DOHH2 (cell line): ENCODE data around the gene CFAP100.

ENCODE experiments used
- H3F3A ChIP-seq: fragments of 200-600 bp; sonication (generic), shearing (Covaris generic); 2 replicates; pipeline ENCODE4 v1.6.0; 2016; ENCODE audit warnings: antibody characterized with exemption, mild to moderate bottlenecking; ENCODE audit not compliant: control insufficient read depth, insufficient read depth
- H3K27ac ChIP-seq: fragments of 200-600 bp; sonication (generic); 2 replicates; pipeline ENCODE4 v1.5.1; 2014; ENCODE audit warnings: low read depth, mild to moderate bottlenecking, low read length, moderate library complexity
- H3K27me3 ChIP-seq: fragments of 200-600 bp; sonication (generic); 2 replicates; pipeline ENCODE4 v1.6.1; 2014; ENCODE audit warnings: mild to moderate bottlenecking, low read length, mixed read lengths; ENCODE audit not compliant: control insufficient read depth
- H3K36me3 ChIP-seq: fragments of 200-600 bp; sonication (generic); 2 replicates; pipeline ENCODE4 v1.6.1; 2014; ENCODE audit warnings: mild to moderate bottlenecking, low read length, moderate library complexity, mixed read lengths; ENCODE audit not compliant: control insufficient read depth
- H3K4me1 ChIP-seq: fragments of 200-600 bp; sonication (generic); 2 replicates; pipeline ENCODE4 v1.6.1; 2014; ENCODE audit warnings: mild to moderate bottlenecking, low read length, mixed read lengths; ENCODE audit not compliant: control insufficient read depth
- H3K4me2 ChIP-seq: fragments of 200-600 bp; sonication (generic); 2 replicates; pipeline ENCODE4 v1.6.0; 2014; ENCODE audit warnings: mild to moderate bottlenecking, low read length, moderate library complexity
- H3K4me3 ChIP-seq: fragments of 200-600 bp; sonication (generic); 2 replicates; pipeline ENCODE4 v1.5.1; 2014; ENCODE audit warnings: mild to moderate bottlenecking, low read length, mixed read lengths
- H3K79me2 ChIP-seq: fragments of 200-600 bp; sonication (generic); 2 replicates; pipeline ENCODE4 v1.6.1; 2014; ENCODE audit warnings: mild to moderate bottlenecking, low read length, mixed read lengths; ENCODE audit not compliant: control insufficient read depth
- H3K9me2 ChIP-seq: fragments of 200-600 bp; sonication (generic); replicated peaks from 2 replicates; pipeline ENCODE4 v1.6.1; 2014; ENCODE audit warnings: mild to moderate bottlenecking, low read length, mixed read lengths; ENCODE audit not compliant: control insufficient read depth
- H3K9me3 ChIP-seq: fragments of 200-600 bp; sonication (generic); 2 replicates; pipeline ENCODE4 v1.6.1; 2014; ENCODE audit warnings: antibody characterized with exemption, low read length, mixed read lengths; ENCODE audit not compliant: control insufficient read depth, insufficient read depth
- H4K20me1 ChIP-seq: fragments of 200-600 bp; sonication (generic); 2 replicates; pipeline ENCODE4 v1.6.0; 2014; ENCODE audit warnings: low read depth, mild to moderate bottlenecking, antibody characterized with exemption, low read length, moderate library complexity; ENCODE audit not compliant: control insufficient read depth, insufficient read depth
- CTCF ChIP-seq: fragments of 200-600 bp; sonication (generic); IDR thresholded peaks from one replicate; pipeline ENCODE4 v1.5.1; 2014; ENCODE audit warnings: antibody characterized with exemption, mild to moderate bottlenecking, low read depth, low read length; ENCODE audit not compliant: poor library complexity, severe bottlenecking
- EZH2phosphoT487 ChIP-seq: fragments of 200-600 bp; sonication (generic); IDR thresholded peaks from 2 replicates; pipeline ENCODE4 v1.6.1; 2017; ENCODE audit warnings: borderline replicate concordance, mild to moderate bottlenecking, antibody characterized with exemption, low read length, moderate library complexity, mixed read lengths

The CFAP100 gene

GRCh38 chr3:126452213-126452612, 57.5 kb downstream of the CFAP100 start:
- TF ChIP-seq EZH2phosphoT487 = no peak
- no peak for TF ChIP-seq CTCF
- H3K27me3 ChIP-seq = no peaks in the 10 kb centered on the region
- no peaks in the 10 kb centered on the region for H3F3A ChIP-seq
- H3K79me2 ChIP-seq = peaks cover 20% of the 10 kb centered on the region
- no peak overlapping the region for H3K4me3 ChIP-seq
- H3K9me3 ChIP-seq = no peaks in the 10 kb centered on the region
- H3K4me1 ChIP-seq = no peaks in the 10 kb centered on the region
- no peak overlapping the region for H3K27ac ChIP-seq
- H3K4me2 ChIP-seq = no peak overlapping the region
- peaks cover 57% of the 10 kb centered on the region for H3K36me3 ChIP-seq
- H4K20me1 ChIP-seq = 0 out of 2 replicates have a peak, but pooled peaks cover 6% of the 10 kb centered on the region
- no peaks in the 10 kb centered on the region for H3K9me2 ChIP-seq

GRCh38 chr3:126454025-126454424, 59.3 kb downstream of the CFAP100 start:
- TF ChIP-seq EZH2phosphoT487 (no peak), CTCF (no peak)

GRCh38 chr3:126454437-126455198, 59.9 kb downstream of the CFAP100 start:
- peaks cover 77% of the 10 kb centered on the region for H3K36me3 ChIP-seq
- no peak overlapping the region for H3K4me2 ChIP-seq
- no peaks in the 10 kb centered on the region for H3K9me3 ChIP-seq
- H4K20me1 ChIP-seq = 0 out of 2 replicates have a peak, but pooled peaks cover 8% of the 10 kb centered on the region
- no peak overlapping the region for H3K27ac ChIP-seq
- no peaks in the 10 kb centered on the region for H3F3A ChIP-seq
- no peaks in the 10 kb centered on the region for H3K9me2 ChIP-seq
- peaks cover 34% of the 10 kb centered on the region for H3K79me2 ChIP-seq
- H3K4me1 ChIP-seq = no peaks in the 10 kb centered on the region
- H3K27me3 ChIP-seq = no peaks in the 10 kb centered on the region
- no peak overlapping the region for H3K4me3 ChIP-seq
- TF ChIP-seq CTCF = no peak
- no peak for TF ChIP-seq EZH2phosphoT487

More at GRCh38 chr3:126454025-126454424, 59.3 kb downstream of the CFAP100 start:
- Histone ChIP-seq H3K9me3 (no peaks in the 10 kb centered on the region), H3K4me2 (no peak overlapping the region), H3K4me1 (no peaks in the 10 kb centered on the region), H4K20me1 (0 out of 2 replicates have a peak, but pooled peaks cover 8% of the 10 kb centered on the region), H3K27ac (no peak overlapping the region), H3K79me2 (peaks cover 32% of the 10 kb centered on the region), H3K9me2 (no peaks in the 10 kb centered on the region), H3K27me3 (no peaks in the 10 kb centered on the region), H3K4me3 (no peak overlapping the region), H3F3A (no peaks in the 10 kb centered on the region), H3K36me3 (peaks cover 71% of the 10 kb centered on the region)
